H4 (cell line): ENCODE data around the gene CLIC3. TPM values are rescaled to one million over a fixed set of nuclear protein-coding genes. Genes with fewer than 3 reads are reported as not detected.
A peak's percentile ranks its signal among the peaks of the same experiment; 100 is the strongest.

Source experiments
- DNase-seq: peaks from one replicate; pipeline ENCODE4 v3.0.0-alpha.2; 2015; ENCODE audit warnings: low spot score
- total RNA-seq: library from RNA; depleted of rRNA; stranded (reverse); fragments of >200 nt; shearing (Covaris generic); gene quantifications from 2 replicates; pipeline ENCODE4 v1.2.3, GENCODE V29; 2014

The CLIC3 gene
- total RNA-seq, 1 experiment from 2014 or later, result 0.64 TPM

DNA sequence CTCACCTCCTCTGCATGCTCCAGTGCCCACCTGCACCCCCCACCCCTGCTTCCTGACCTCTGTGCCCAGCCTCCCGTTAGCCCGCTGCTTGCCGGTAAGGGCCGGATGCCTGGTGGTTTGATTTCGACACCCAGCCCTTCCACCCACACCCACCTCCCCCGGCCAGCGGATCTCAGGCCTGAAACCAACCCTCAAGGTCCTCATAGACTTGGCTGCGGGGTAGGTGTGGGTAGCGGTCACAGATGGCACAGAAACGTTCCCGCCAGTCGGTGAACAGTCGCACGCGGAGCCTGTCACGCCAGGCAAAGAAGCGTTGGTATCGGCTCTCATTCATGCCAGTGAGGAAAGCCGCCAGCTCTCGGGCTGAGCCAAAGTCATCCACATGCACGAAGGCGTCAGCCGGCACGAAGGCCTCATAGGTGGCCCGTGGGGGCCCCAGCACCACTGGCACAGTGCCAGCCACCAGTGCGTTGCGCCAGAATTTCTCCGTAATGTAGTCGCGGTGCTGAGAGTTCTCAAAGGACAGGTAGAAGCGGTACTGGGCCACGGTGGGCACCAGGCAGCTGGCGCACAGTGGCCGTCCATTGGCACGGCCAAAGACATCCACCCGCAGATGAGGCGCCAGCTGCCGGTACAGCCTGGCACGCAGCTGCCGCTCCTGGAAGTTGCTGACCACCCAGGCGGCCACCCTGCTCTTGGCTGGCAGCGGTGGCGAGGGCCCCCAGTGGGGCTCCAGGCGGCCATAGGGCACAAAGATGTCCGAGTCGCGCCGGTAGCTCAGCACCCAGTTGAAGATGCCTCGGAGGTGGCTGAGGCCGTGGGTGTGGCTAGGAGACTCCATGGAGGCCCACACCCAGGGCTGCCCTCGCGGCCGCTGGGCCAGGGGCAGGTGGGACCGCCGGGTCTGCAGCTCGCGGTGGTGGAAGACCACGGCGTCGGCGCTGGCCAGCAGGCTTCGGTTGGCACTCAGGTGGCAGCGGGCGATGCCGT lies 34.5 kb upstream of the CLIC3 start:
- no peak for DNase-seq

DNA sequence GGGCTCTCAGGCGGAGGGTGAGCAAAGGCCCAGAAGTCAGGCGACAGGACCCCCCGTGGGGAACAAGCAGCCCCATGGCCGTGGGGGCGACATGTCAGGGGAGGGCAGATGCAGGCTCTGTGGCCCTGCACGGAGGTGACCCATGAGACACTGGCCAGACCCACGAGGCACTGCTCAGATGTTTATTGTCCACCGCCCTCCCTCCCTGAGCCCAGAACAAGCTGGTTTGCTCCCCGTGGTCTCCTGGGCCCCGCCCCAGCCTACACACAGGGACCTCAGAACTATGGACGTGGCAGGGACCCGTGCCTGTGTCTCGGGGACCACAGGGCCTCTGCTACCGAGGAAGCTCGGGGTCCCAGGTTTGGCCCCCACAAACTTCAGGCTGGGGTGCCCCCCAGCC lies 33.6 kb upstream of the CLIC3 start:
- DNase-seq, result no peak

DNA sequence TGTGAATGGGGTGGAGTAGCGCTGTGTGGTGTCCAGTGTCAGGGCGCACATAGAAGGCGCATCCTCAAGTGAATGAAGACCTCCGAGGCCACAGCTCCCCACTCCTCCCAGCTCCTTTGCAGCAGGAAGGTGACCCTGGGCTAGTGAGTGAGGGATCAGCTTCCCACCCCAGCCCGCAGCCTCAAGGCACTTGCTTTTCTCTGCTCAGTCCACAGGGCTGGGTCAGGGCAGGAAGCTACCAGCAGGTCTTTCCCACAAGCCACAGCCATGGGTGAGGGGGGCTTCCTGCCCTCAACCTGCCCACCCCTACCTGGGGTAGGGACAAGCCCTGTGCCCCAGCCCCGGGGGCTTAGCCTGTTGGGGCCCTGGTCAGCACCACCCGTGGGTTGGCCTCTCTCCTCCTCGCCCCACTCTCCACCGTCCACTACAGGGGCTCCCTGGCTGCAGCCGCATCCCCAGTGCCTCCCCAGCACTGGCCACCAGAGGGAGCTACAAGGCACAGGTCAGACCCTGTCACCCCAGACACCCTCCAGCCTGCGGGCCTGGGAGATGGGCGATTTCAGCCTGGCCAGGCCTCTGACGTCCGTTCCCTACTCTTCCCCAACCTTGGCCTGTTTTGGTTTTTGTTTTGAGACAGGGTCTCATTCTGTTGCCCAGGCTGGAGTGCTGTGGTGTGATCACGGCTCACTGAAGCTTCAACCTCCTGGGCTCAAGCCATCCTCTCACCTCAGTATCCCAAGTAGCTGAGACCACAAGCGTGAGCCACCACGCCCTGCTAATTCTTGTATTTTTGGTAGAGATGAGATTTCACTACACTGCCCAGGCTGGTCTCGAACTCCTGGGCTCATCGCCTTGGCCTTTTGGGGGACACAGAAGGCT lies 32.9 kb upstream of the CLIC3 start:
- DNase-seq, result peak; percentile 43

DNA sequence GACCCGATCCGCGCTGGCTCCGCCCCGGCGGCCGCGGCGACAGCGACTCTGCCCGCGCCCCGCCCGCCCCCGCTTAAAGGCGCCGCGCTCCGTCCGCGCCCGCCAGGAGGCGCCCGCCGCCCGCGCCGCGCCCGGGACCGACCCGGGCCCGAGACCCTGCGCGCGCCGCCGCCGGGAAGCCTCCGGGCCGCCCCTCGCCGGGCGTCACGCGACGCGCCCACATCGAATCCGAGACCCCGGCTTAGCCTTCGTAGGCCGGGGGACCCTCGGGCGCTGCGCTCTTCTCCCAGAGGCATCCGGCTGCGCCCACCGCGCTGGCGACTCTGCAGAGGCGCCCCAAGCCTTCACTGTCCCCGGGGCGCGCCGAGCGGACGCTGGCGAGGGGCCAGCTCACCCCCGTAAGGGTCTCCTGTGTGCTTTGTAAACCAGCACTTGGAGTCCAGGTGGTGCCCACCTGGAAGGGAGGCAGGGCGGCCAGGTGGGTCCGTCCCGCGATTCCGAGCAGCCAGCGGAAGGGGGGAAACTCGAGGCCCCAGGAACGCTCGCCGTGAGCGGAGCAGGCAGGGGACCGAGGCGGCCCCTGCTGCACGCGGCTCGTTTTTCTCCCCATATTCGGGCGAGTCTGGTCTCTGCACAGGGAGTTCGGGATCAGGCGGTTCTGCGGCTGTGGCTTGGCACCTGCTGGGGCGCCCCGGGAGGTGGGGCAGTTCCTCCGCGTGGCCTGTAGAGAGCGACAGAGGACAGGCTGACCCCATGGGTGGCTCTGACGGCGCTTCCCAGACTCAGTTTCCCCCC lies 32.1 kb upstream of the CLIC3 start:
- DNase-seq, result peak; percentile 36

DNA sequence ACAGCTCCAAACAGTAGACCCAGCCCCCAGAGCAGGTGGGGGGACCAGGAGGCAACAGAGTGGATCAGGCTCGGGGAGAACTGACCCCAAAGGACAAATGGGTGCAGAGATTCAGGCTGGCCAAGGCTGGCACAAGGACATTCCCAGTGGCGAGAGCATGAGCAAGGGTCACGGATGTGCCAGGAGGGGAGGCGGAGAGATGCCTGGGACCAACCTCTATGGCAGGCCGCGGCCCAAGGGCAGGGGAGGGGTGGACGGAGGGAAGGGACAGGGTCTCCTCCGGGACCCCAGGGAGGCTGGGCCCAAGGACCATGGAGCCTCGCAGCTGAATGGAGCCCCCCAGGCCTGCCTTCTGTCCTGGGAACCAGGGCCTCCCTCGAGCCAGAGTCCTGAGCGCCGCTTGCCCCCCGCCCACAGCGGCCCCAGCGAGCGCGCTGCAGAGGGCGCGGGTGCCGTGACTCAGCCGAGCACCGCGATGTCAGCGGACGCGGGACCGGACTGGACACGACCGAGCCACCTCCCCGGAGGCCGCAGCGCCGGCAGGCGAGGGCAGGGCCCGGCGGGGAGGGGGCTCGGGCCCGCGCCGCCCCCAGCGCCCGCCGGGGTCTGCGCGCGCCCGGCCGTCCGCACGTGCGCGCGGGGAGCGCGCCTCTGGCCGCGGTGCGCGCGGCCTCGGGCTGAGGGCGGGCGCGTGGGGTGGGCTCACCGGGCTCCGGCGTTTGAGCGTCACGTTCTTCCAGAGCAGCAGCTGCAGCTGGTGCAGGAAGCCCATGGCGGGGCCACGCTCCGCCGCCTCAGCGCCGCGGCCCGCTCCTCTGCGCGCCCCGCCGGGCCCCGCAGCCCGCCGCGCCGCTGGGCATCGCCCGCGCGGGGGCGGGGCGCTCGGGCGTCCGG lies 31.2 kb upstream of the CLIC3 start, which contains the start of gene ABCA2:
TSS of gene ABCA2 (minus strand) at position 869 of the 894 bp plus-strand sequence. CDS start at position 772, 97 bp downstream.
- no peak for DNase-seq

DNA sequence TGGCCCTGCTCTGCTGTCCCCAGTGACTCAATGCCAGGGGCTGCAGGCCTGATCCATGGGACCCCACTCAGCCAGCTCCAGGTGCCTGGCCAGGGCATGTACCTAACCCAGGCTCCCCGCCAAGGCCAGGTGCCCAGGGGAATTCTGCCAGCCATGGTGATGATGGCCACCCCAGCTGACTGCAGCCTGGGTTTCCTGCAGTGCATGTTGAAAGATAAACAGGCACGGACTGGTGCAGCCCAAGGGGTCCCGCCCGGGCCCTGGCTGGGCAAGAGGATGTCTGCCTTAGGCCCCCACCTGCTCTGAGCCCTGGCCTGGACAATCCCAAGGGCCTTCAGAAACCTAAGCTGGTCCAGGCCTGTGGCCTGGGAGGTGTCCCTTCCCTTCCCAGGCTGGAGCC lies 30.5 kb upstream of the CLIC3 start:
- no peak for DNase-seq

DNA sequence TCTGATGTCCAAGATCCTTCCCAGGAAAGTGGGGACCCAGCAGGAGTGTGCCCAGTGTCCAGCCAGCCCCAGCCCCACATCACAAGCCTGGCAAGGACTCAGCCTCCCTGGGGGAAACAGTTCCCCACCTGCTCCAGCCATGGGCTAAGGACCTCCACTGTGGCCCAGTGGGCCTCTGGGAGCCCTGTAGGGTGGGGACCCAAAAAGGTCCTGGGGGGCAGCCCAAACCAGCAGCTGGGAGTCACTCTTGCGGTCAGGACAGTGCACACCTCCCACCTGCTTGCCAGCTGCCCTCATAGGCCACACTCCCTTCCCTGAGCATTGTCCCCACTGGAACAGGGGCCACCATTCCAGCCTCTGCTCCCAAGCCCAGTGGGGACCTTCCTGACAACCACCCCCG lies 30.0 kb upstream of the CLIC3 start:
- no peak for DNase-seq

DNA sequence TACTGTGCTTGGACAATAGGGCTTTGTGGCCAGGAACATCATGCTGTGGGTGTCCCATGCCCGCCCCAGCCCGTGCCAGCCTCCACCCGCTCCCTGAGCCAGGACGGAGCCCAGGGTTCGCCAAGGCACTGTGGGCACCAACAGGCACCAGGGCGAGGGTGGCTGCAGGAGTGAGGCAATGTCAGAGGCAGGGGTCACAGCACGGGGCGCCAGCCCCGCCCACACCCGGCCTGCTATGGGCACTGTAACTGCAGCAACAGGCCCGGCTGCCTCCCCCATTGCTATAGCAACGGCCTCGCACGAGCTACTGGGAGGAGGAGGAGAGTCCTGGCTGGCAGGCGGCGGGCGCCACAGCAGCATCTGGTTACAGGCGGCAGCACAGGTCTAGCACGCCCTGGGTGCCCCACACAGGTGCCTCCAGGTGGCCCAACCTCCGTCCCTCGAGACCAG lies 29.2 kb upstream of the CLIC3 start:
- DNase-seq, result no peak

DNA sequence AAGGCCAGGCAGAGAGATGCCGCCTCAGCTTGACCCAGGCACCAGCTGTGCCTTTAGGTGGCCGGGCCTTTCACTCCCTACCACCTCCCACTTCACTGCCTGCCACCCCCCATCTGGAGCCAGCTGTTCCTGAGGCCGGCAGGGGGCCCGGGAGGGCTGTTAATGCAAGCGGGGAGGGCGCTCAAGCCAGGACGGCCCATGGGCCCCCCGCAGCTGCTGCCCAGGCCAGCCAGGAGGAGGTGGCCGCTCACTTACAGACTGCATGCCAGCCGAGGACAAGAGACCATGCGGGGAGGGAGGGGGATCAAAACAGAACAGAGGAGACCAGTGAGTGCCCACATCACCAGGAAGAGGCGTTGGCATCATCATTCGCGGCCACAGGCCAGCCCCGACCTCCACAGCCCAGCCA lies 27.2 kb upstream of the CLIC3 start:
- DNase-seq, result no peak

DNA sequence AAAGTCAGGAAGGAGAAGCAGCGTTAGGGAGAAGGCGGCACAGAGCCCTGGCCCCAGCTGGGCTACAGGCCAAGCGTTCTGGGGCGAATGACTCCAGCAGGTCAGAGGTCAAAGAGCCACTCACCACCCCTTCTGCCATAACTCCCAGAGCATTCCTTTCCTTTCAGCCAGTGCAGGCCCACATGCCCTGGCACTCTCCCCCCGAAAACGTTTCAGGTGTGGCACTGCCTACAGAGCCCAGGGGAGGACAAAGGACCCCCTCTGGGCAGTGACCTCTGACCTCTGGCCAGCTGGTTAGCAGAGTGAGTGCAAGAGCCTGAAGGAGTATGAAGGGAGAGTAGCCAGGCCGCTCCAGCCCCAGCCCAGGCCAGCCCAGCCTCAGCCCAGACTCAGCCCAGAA lies 26.8 kb upstream of the CLIC3 start:
- DNase-seq, result no peak

DNA sequence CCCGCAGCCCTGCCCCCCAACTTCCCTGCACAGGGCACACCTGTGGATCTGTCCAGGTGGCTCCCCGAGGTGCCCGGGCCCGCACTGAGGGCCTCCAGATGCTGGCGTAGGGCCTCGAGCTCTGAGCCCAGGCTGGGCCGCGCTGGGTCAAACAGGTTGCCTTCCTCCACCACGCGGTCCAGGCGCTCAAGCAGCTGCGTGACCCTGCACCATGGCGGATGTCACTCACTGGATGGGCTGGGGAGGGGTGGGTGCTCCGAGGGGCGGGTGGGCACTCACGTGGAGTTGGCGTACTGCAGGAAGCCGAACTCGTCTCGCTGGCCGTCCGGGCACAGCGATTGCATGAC lies 26.3 kb upstream of the CLIC3 start:
- DNase-seq, result no peak

DNA sequence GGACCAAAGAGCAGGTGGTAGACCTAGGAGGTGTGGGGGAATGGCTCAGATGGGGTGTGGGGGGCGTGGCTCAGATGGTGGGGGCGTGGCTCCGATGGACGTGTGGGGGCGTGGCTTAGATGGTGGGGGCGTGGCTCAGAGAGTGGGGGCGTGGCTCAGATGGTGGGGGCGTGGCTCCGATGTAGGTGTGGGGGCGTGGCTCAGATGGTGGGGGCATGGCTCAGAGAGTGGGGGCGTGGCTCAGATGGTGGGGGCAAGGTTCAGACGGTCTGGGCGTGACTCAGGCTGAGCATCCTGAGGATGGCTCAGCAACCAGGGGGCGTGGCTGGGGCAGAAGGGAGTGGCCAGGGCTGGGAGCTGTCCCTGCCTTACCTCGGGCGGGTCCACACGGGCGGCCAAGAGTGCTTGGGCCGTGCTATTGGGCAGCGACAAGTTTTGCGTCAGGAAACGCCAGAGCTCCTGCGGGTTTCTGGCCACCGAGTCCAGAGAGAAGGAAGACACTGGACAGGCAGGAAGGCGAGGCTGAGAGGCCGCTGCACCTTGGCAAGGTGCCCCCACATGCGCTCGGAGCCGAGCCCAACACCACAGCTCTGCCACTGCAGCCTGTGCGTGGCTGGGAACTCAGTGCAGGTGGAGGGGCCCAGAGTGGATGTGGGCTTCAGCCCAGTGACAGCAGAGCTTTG lies 25.8 kb upstream of the CLIC3 start:
- peak; percentile 44 for DNase-seq

DNA sequence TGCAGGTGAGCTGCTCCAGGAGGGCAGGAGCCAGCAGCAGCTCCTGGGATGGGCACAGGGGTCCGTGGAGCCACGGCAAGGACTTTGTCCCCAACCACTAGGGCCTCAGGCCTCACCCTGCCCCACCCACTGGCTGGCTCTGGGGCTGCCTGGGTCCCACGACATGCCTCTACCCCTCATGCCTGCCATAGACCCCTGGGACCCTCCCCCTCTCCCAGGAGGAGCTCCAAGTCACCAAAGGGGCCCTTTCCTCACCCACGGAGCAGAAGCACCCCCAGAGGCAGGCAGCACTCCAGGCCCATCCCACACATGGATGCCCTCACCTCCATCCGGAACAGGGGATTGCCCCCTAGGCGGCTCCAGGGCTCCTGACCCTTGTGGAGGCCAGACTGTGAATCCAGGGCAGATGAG lies 25.2 kb upstream of the CLIC3 start:
- DNase-seq, result no peak

DNA sequence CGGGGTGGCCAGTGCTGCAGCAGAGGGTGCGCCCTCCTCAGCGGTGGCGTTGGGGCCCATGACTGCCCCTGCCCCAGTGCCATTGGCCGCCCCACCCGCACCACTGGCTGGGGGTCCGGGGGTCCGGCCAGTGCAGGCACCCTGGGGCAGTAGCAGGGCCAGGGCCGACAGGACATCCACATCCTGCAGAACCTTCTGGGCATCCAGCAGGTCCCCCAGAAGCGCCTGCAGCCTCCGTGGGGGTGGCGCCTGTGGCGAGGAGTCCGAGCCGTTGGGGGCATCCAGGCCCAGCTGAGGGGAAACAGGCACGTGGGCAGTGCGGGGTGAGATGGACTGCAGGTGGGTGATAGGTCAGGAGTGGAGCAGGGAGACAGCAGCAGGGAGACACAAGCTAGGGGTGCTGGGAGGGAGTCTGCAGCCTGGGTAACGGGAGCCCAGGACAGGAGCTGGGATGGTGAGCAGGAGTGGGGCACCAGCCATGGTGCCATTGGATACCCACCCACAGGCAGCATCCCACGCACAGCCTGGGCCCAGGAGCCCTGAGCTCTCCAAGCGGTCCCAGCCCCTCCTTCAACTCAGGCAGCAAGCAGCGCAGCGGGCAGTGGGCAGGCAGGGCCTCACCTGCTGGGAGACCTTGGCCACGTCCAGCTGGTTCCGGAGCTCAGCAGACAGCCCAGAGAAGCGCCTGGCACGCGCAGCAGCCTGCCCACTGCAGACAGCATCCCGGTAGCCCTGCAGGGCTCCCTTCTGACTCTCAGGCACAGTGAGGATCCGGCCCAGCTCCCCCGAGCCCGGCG lies 24.6 kb upstream of the CLIC3 start:
- DNase-seq, result no peak

DNA sequence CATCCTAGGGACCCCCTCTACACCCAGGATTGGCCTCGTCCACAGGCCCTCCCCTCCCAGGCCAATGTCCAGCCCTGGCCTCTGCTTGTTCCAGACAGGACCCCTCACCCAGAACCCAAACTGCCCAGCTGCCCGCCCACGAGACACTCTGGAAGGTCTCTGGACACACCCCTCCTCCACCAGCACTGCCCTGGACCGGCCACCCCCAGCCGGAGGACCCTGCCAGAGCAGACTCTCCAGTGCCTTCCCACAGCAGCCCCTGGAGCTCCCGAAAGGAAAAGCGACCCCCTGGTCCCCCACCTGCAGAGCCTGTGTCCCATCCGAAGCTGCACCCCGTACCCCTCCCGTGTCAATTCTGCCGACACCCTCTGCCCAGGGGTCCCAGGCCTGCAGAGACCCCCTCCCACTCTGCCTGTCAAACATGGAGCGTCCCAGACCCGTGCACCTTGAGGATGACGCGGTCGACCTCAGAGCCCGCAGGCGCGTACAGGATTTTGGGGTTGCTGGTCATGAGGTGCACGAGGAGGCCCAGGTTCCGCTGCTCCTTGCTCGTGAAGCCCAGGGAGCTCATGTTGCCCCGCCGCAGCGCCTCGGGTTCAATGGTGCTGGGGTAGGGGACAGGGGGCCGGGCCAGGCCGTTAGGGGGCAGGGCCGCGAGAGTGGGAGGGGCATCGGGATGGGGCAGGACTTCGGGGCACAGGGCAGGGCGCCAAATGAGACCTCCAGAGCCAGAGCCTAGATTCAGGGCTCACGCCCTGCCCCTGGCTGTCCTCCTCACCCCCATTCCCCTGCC lies 23.7 kb upstream of the CLIC3 start:
- no peak for DNase-seq

DNA sequence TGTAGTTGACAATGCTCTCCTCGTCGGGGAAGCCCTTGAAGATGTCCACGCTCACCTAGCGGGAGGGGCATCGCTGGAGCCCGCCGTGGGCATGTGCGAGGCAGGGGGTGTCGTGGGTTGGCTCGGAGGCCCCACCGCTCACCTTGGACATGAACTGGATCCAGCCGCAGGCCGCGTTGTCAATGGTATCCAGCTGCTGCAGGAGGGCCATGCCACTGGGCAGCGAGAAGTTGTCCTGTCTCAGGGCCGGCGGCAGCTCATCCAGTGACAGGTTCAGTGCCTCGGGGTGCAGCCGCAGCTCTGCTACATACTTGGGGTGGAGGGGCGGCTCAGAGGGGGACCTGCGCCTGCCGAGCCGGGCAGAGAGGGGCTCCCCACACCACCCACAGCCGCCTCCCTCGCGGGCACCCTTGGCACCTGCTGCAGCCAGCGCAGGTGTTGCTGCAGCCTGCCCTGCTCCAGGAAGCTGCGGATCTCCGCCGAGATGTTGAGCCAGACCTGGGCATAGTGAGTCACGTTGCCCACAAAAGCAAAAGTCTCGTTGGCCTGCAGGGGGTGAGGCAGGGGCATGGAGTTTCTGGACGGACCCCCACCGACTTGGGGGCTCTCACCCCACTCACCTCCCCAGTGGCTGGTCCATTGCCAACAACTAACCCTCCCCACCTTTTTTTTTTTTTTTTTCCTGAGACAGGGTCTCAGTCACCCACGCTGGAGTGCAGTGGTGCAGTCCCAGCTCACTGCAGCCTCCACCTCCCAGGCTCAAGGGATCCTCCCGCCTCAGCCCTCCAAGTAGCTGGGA lies 22.6 kb upstream of the CLIC3 start:
- no peak for DNase-seq

DNA sequence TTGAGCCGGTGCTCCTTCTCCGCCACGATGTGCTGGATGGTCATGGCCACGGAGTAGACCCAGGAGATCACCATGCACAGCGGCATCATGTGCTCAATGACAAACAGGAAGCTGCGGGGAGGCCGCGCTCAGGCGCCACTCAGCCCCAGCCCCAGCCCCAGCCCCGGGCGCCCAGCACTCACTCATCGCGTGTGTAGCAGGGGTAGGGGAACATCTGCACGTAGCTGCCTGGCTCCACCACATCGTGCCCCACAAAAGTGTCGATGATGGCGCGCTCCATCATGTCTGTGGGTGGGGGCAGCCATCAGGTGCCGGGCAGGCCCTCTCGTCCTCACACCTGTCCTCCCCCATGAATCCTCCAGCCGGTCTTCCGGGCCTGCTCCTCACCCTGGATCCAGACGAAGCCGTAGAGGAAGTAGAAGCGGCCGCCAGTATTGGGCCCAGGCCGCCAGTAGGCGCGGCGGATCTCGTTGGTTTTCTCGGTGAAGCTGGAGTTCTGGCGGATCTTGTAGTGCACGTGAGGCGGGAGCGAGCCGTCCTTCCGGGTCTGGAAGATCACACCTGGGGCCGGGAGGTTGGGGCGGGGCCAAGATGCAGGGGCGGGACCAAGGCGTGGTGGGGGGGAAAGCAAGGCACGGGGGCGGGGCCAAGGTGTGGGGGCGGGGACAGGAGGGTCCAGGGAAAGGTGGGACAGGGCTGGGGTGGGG lies 21.6 kb upstream of the CLIC3 start:
- DNase-seq, result no peak
